ENCODE data around the gene CELA2A.

GRCh38 chr1:15485636-15486035, 29.1 kb downstream of the CELA2A start:
- TF ChIP-seq CTCF (IDR thresholded peaks at IDR 0.05) (no peak), POLR2A (IDR thresholded peaks at IDR 0.05) (no peak), POLR2AphosphoS5 (IDR thresholded peaks at IDR 0.05) (no peak)

Measured in upper lobe of left lung (tissue), 4 donors.